HL-60/S4 treated with retinoic acid at 250 ng/mL for 4 days and 3 days (cell line): ENCODE results near the gene NLK.

ENCODE experiments used
- in situ Hi-C: fragments of 300-500 bp; cut with MboI; formaldehyde crosslinking; loops from 2 replicates; pipeline ENCODE4 v1.7.0; 2022; ENCODE audit warnings: low sequenced_read_pairs

Gene NLK

DNA sequence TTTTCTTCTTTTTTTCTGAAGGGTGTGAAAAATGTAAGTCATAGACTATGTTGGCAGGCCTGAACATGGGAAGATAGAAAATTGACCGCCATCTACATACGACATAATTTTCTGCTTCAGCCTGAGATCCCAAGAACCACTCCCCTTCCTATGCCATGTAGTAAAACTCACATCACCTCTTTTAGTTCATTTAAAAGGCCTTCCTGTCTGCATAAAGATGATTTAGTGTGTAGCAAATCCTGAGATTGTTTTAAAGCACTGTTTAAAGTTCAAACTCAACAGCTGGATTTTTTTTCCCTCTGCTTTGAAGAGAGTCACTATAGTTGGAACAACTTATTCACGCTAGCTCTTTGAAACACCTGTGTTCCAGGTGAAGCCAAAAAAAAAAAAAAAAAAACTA lies 101.5 kb downstream of the NLK start:
- in situ Hi-C loops: no loop called here

DNA sequence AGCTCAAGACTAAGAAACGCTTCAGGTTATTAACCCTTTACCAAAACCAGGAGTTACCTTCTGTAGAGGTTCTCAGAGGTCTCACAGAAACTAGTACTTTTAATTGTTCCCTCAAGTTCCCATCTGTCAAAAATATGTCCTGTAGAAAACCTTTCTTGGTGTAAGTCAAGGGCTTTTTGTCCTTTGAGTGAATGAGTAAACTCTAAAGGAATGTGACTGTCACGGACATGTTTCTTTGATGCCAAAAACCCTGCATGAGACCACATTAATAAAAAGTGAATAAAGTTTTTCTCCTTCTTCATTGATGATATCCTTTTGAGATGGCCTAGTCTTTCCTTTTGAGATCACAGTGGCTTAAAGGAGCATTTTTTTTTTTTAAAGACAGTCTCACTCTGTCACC lies 102.9 kb downstream of the NLK start:
- in situ Hi-C loops: no loop called here

DNA sequence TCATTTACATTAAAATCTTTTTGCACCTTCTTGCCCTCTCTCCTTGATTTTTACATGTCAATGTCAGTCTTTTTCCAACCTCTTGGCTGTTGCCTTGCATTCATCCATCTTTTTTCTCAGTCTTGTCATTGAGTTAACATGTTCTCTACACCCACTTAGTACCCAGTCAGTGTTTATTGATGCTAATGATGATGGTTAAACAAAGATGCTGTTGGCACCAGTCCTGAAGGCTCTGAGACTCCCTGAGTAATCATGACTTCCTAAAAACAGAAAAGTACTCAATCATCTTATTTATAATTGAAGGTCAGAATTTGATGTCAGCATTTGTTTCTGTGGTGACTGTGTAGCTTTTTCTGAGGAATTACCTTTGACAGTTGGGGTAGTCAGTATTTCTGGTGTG lies 104.5 kb downstream of the NLK start:
- in situ Hi-C loops: no loop called here

DNA sequence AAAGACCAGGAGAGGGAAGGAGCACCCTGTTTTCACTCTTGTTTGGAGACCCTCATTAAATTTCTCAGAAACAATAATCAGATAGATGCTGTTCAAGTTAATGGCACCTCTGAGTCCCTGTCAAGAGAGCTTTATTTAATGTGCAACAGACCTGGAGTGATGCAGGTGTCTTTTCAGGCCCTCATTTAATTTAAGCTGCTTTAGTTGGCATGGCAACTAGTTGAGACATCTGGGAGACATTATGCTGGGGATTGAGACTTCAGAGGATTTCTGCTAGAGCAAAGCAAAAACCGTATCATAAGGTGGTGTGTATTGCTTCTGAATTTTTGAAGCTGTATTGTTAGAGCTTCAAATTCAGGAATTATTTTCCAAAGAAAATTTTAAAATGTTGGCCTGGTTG lies 108.5 kb downstream of the NLK start:
- in situ Hi-C loops: loop anchor here (25.0 kb wide), 1 partner anchor 89 kb away; no protein-coding TSS in a partner anchor

DNA sequence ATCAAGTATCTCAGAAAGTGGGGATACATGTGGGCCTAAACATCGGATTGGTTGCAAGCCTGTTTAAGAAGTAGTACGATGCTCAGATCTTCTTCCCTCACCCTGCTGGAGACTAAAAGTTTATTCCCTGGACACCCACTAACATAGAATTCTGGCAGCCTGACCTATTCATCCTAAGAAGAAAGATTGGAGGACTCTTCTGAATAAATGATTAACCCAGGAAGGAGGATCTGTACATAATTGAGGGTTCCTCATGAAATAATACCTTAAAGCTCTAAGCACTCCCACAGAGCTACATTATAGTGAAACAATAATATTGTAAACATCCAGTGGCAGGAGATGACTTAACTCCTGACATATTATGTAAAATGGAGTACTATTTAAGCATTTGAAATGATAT lies 111.7 kb downstream of the NLK start:
- in situ Hi-C loops: loop anchor here (25.0 kb wide), 1 partner anchor 92 kb away; no protein-coding TSS in a partner anchor

DNA sequence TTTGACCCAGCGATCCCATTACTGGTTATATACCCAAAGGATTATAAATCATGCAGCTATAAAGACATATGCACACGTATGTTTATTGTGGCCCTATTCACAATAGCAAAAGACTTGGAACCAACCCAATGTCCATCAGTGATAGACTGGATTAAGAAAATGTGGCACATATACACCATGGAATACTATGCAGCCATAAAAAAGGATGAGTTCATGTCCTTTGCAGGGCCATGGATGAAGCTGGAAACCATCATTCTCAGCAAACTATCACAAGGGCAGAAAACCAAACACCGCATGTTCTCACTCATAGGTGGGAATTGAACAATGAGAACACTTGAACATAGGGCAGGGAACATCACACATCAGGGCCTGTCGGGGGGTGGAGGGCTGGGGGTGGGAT lies 112.9 kb downstream of the NLK start:
- in situ Hi-C loops: loop anchor here (25.0 kb wide), 1 partner anchor 93 kb away; no protein-coding TSS in a partner anchor

DNA sequence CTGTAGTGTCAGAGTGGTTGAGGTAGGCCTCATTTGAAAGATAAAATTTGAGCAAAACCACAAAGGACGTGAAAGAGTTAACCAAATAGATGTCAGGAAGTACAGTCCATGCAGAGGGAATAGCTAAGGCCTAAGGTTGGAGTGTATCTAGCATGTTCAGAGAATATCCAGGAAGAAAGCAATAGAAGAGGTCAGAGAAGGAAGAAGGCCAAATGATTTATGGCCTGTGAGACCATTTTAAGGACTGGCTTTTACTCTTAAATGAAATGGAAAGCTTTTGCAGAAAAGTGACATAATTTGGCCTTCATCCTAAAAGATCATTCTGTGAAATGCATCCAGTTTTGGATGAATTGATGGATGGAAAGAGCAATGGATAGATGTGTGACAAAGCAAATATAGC lies 116.5 kb downstream of the NLK start:
- in situ Hi-C loops: loop anchor here (25.0 kb wide), 1 partner anchor 97 kb away; no protein-coding TSS in a partner anchor

DNA sequence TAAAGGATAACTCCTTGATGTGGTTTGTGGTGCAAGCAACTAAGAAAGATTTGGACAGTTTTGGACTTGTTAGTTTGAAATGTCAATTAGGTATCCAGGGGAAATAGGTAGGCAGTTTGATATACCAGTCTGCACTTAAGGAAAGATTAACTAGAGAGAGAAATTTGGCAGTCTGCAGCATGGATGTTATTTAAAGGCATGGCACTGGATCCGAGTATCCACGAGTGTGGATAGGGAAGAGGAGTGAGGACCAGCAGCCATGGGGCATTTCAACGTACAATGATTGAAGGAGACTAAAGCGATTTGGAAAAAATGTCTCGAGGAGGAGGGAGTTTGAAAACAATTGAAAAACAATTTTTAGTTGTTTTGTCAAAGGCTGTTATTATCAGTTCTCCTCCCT lies 117.4 kb downstream of the NLK start:
- in situ Hi-C loops: loop anchor here (25.0 kb wide), 1 partner anchor 98 kb away; no protein-coding TSS in a partner anchor

DNA sequence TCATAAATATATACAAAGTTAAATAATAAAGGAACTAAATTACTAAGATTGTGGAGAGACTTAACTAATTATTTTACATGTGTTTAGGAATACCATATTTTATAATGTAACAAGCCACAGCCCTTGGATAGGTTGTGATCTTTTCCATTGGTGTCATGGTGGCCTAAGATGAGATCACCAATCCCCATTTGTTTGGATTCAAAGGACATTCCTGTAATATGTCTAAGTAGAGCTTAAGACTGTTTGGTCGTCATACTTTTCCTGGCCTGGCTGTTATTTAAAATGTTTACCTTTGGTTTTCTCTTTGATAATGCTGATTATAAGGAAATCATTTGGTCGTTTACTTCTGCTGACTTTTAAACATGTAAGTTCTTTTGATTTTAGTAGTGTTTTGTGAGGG lies 118.1 kb downstream of the NLK start:
- in situ Hi-C loops: loop anchor here (25.0 kb wide), 1 partner anchor 98 kb away; no protein-coding TSS in a partner anchor

DNA sequence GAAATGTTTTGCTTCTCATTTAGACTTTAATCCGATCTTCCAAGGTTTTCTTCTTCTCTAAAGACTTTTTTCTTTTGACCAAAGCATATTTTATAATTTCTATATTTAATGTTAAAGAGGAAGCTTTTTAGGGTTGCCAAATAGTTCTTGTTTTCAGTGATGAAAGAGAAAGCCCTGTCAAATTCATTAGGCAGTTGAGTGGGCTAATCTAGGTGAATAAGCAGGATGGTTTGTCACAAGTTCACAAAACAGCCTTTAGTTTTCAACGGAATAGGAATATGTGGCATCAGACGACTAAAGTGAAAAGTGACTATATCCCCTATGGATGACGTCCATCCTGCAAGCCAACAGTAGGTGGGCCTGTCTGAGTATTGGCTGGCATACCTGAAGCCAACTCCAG lies 118.8 kb downstream of the NLK start:
- in situ Hi-C loops: loop anchor here (25.0 kb wide), 1 partner anchor 99 kb away; no protein-coding TSS in a partner anchor

DNA sequence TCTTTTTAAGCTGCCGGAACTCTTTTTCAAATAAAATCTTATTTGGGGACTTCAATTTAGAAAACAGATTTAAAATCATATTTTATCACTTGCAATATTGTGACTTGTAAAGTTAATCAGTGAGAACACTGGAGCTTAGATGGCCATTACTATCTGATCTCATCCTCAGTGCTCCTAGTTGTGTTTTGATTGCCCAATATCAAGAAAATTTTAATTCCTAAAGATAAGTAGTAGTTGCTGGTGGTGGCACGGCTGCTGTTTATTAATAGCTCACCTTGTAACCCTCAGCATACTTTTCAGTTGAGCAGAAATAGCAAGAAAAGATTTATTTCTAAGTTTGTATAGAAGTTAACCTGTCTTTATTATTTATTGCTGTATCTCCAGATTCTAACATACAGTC lies 124.0 kb downstream of the NLK start:
- in situ Hi-C loops: loop anchor here (25.0 kb wide), 1 partner anchor 104 kb away; no protein-coding TSS in a partner anchor

DNA sequence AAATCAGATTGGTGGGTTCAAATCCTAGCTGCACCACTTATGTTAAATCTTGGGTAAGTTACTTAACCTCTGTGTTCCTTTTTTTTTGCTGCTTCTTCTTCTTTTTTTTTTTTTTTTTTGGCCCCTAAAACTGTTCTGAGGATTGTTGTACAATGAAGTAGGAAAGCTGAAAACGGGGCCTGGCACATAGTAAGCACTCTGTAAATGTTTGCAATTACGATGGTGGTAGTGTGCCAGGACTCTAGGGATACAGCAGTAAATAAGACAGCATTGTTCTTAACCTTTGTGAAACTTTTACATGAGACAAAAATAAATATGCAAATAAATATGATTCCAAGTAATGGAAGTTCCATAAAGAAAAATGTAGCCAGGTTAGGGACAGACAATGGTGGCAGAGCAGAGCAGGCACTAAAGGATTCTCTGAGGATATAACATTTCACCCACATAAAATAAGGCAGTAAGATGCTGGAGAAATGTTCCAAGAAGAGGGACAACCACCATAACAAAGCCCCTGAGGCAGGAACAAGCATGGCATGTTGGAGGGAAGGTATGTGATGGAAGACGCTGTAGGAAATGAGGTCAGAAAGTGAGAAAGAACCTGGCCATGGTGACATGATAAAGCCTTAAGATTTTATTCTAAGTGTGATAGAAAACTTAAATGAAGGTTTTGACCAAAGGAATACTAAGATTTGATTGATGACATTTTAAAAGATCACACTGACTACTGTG lies 127.3 kb downstream of the NLK start:
- in situ Hi-C loops: loop anchor here (25.0 kb wide), 1 partner anchor 107 kb away; no protein-coding TSS in a partner anchor

DNA sequence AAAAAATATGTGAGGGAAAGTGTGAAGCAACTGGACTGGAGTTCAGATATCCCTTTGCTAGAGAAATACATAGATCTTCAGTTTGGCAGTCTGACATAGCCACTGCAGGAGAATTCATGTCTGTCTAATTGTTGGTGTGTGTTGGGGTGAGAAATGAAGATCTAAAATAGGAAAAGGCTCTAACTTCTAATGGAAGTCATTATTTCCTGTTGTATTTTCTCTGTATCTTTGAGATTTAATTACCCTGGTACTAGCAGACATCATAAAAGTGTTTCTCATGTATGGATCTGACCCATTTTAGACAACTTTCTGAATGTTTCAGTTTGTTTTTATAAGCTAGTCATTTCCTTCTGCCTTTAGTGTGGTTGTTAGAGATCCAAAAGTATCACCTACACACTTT lies 128.3 kb downstream of the NLK start:
- in situ Hi-C loops: loop anchor here (25.0 kb wide), 1 partner anchor 108 kb away; no protein-coding TSS in a partner anchor

DNA sequence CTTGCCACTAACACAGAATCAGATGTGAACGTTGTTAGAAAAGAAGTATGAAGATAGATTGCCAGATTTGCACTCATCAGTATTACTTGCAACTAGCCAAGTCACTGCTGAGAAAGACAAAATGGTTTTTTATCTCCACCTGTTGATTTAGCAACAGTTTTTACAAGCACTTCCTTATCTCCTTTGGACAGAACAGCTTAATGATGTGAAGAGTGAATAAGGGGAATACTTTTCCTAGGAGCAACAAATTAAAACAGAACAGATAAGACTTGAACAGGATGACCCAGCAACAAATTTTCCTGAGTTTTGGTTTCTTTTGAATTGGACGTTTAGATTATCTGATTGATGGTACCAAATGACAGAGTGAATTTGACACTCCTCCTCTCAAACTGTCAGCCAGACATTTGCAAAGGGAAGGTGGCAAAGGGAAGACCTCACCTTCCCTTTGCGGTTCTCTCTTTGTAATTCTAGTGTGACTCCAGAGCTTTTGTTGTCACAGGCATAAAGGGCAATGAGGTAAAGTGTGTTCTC lies 130.6 kb downstream of the NLK start:
- in situ Hi-C loops: loop anchor here (25.0 kb wide), 1 partner anchor 111 kb away; no protein-coding TSS in a partner anchor

DNA sequence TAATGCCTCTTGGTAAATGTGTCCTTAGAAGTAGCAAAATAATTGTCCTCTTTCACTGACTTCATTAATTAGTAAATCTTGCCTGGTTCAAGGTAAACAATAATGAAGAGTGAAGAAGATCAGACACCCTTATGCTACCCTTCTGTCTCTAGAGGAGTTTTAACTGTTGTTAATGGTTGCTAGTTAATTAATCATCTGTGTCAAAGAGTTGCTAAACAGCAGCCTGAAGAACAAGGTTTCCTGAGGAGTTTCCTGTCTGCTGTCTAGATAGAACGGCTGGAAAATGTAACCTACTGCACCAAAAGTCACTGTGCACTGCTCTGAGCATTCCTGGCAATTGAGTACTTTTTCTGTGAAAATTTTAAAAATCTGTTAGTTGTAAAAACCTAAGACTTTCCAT lies 131.3 kb downstream of the NLK start:
- in situ Hi-C loops: loop anchor here (25.0 kb wide), 1 partner anchor 112 kb away; no protein-coding TSS in a partner anchor

DNA sequence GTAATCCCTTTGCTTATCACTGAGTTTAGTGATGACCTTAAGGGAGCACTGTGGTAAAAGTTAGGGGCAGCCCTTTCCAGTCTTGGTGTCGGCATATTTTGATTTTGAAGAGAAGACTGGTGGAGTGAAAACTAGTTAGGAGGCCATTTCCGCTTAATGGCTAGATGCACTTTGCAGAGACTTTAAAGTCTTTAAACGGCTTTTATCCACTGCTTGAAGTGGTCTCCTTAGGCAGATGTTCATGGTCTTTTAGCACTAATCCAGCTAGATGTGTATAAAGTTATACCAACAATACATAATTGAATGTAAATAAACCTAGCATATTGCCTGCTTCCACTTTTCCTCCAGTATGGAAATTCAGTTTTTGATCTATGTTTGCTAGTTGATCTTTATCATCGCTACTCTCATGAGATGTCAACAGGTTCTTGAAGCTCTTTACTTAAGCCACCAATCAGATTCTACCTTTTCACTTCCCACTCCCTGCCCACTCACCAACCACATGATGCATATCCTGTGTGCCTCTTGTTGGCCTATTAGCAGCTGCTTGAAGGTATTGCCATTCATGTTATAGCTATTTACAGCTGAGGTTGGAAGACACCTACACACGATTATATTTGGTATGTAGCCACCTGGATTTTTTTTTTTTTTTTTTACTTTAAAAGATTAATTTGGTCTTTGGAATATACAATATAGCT lies 132.0 kb downstream of the NLK start:
- in situ Hi-C loops: loop anchor here (25.0 kb wide), 1 partner anchor 112 kb away; no protein-coding TSS in a partner anchor

DNA sequence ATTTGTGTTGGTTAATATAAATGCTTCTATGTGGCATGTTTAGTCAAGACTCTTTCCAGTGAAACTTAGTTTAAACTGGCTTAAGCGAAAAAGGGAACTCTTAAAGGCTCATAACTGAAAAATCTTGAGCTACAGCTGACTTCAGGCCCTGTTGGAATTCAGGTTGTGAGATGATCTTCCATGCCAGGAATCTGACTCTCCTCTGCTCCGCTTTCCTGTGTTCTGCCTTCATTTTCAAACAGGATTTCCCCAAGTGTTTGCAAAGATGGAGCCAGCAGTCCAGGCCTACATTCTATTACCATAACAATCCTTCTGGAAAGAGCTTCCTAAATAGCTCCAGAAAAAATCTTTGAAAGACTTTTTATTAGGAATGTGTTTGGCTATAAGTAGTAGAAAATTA lies 134.9 kb downstream of the NLK start:
- in situ Hi-C loops: no loop called here

DNA sequence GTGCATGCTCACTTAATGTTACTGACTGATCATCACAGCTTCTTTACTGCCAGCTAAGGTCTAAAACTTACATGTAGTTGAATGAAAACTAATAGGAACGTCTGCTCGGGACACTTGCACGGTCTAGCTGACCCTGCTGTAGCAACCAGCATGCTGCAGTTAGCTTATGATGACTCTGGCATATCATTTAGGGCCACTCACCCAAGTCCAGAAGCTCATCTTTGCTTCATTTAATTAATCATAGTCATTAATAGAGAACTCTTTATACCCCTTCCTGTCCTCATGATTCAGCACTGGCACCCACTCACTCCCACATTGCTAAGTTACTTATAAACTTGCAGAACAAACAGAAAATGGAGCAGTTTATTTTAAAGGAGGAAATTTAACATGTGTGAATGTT lies 136.3 kb downstream of the NLK start:
- in situ Hi-C loops: no loop called here

DNA sequence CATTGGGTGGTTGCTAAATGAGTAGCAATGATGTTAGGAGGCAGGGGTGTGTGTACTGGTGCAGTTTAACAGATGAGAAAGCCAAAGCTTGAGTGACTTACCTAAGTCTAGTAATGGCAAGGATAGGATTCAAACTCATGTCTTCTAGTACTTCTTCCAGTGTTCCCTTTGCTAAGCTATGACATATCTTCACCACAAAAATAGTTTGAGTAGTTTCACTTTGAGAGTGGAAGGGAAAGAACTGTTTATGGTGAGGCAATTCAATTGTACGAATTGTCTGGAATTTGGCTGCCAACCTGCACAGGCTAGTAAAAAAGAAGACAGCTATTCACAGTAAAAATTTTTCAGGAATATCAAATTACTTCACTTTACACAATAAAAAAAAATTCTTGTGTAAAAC lies 138.0 kb downstream of the NLK start:
- in situ Hi-C loops: no loop called here

DNA sequence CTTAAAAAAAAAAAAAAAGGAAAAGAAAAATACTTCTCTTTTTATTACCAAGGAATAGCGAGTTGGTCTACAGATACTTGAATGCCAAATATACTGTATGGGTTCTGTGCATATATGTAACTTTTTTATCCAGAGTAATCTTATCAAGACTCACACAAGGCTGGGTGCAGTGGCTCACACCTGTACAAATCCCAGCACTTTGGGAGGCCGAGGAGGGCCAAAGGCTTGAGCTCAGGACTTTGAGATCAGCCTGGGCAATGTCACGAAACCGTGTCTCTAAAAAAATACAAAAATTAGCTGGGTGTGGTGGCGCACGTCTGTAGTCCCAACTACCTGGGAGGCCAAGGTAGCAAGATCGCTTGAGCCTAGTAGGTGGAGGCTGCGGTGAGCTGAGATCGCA lies 139.1 kb downstream of the NLK start:
- in situ Hi-C loops: no loop called here

DNA sequence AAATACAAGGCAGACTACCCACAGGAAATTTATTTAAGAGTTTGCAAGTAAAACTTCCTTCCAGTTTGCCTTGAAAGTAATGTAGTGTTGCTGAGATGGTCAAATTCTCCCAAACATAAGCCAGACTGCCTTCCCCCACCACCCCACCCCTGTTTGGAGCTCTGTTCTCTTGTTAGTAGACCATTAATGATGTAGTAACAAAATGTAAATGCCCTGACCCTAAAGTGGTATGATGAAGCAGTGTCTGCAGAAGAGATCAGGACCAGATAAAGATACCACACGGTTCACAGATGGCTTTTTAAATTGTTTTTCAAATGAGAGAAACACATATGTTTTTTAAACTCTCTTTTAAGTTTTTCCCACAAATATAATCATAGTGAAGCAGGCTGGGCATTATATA lies 140.1 kb downstream of the NLK start:
- in situ Hi-C loops: no loop called here
